Endodermal cell (in vitro differentiated cells): ENCODE data around the gene KCNE2. TPM values are rescaled to one million over a fixed set of nuclear protein-coding genes. Genes with fewer than 3 reads are reported as not detected.

ENCODE experiments used
- DNase-seq: peaks from one replicate; pipeline ENCODE4 v3.0.0-alpha.2; 2017
- H3K27ac ChIP-seq: 2 replicates; pipeline ENCODE4 v1.5.1; 2013; ENCODE audit warnings: mild to moderate bottlenecking, low read depth, low read length, moderate library complexity
- H3K27me3 ChIP-seq: 2 replicates; pipeline ENCODE4 v1.6.1; 2013; ENCODE audit warnings: mild to moderate bottlenecking, low read length, moderate library complexity; ENCODE audit not compliant: insufficient read depth, control insufficient read depth, poor library complexity, severe bottlenecking
- H3K36me3 ChIP-seq: 2 replicates; pipeline ENCODE4 v1.7.0; 2013; ENCODE audit warnings: mild to moderate bottlenecking, low read length, moderate library complexity; ENCODE audit not compliant: control insufficient read depth, insufficient read depth
- H3K4me1 ChIP-seq: one replicate; pipeline ENCODE4 v1.7.0; 2013; ENCODE audit warnings: low read length; ENCODE audit not compliant: control insufficient read depth, insufficient read depth
- H3K4me3 ChIP-seq: 2 replicates; pipeline ENCODE4 v1.5.1; 2013; ENCODE audit warnings: mild to moderate bottlenecking, low read length, moderate library complexity
- H3K9ac ChIP-seq: 2 replicates; pipeline ENCODE4 v1.6.1; 2013; ENCODE audit warnings: mild to moderate bottlenecking, low read length, moderate library complexity; ENCODE audit not compliant: poor library complexity, severe bottlenecking; ENCODE audit errors: extremely low read depth
- H3K9me3 ChIP-seq: 2 replicates; pipeline ENCODE4 v1.6.1; 2013; ENCODE audit warnings: mild to moderate bottlenecking, low read length, moderate library complexity; ENCODE audit not compliant: control insufficient read depth
- H3K27ac Mint-ChIP-seq: 2 replicates; pipeline ENCODE4 v1.8.0; 2020; ENCODE audit warnings: mixed read lengths
- H3K27me3 Mint-ChIP-seq: 2 replicates; pipeline ENCODE4 v1.8.0; 2021; ENCODE audit warnings: mild to moderate bottlenecking, mixed read lengths; ENCODE audit not compliant: insufficient read depth
- H3K36me3 Mint-ChIP-seq: 2 replicates; pipeline ENCODE4 v1.8.0; 2020; ENCODE audit warnings: low read depth, mixed read lengths
- H3K4me1 Mint-ChIP-seq: 2 replicates; pipeline ENCODE4 v1.8.0; 2020; ENCODE audit warnings: mixed read lengths
- H3K4me3 Mint-ChIP-seq: 2 replicates; pipeline ENCODE4 v1.8.0; 2020; ENCODE audit warnings: mild to moderate bottlenecking, moderate library complexity, mixed read lengths
- H3K9me3 Mint-ChIP-seq: 2 replicates; pipeline ENCODE4 v1.8.0; 2020; ENCODE audit warnings: mild to moderate bottlenecking, mixed read lengths
- WGBS, 2 experiments: methylation state at CpG; one replicate each; pipeline versions ENCODE4 v1.1.5 to v1.1.7; 2013; ENCODE audit warnings: missing lambda C conversion rate in 2 of 2, mixed read lengths in 1 of 2; ENCODE audit not compliant: insufficient coverage in 1 of 2, insufficient read length in 1 of 2; 5-methylcytosine and 5-hydroxymethylcytosine counted together
- total RNA-seq, 2 donors: library from RNA; stranded (reverse); fragmentation: NEBNext Ultra II Directional in 1 of 2; extraction: Animal tissue kit (Norgen Biotek cat#: 25700) in 1 of 2; gene quantifications; 2 replicates in 1 of 2; 3 replicates in 1 of 2; pipeline ENCODE4 v1.2.1, GENCODE V29; 2021
- TF ChIP-seq, protein P1 (sequence below): fragments of 200-600 bp; sonication (generic); conservative IDR thresholded peaks from 2 replicates; pipeline ENCODE4 v1.5.0; 2021; ENCODE audit warnings: antibody characterized with exemption, mild to moderate bottlenecking

KCNE2 gene
- total RNA-seq, 2 donors from 2014 or later, result 0.59 to 3.8 TPM

DNA sequence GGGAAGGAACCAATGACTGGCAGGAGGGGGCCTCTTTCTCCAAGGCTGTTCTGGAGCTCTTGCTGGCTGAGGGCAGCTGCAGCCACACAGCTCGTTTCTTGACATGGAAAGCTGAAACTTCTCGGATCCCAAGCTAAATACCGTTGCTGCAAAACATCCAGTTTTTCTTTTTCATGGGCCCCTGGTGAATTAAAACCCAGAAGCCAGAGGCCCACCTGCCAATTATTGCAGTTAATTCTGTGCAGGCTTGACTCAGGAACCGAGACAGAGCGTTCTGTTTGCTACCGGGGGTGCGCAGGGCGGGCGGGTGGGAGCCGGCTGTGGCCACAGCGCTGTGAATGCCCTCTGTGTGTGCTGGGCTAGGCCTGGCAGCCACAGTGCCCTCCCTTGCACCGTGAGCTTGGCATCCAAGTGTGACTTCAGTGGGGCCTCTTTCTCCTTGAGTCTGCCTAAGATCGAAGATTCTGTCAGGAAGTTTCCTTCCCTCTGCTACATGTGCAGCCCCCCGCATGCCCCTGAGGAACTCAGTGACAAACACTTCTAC, 19.9 kb upstream of the KCNE2 start:
- Histone ChIP-seq H3K4me3 (no peak overlapping the region), H3K36me3 (no peaks in the 10 kb centered on the region), H3K4me1 (no peaks in the 10 kb centered on the region), H3K27ac (no peak overlapping the region), H3K9ac (no peak overlapping the region), H3K27me3 (no peaks in the 10 kb centered on the region), H3K9me3 (no peaks in the 10 kb centered on the region)
- 91 to 95% methylated on average over 12 to 14 of the region's 14 CpGs for WGBS, 2 experiments
- Mint-ChIP-seq H3K9me3 (peaks cover 2% of the 10 kb centered on the region), H3K4me3 (no peak overlapping the region), H3K27me3 (no peaks in the 10 kb centered on the region), H3K4me1 (no peaks in the 10 kb centered on the region), H3K27ac (no peak overlapping the region), H3K36me3 (no peaks in the 10 kb centered on the region)
- TF ChIP-seq, protein P1, sequence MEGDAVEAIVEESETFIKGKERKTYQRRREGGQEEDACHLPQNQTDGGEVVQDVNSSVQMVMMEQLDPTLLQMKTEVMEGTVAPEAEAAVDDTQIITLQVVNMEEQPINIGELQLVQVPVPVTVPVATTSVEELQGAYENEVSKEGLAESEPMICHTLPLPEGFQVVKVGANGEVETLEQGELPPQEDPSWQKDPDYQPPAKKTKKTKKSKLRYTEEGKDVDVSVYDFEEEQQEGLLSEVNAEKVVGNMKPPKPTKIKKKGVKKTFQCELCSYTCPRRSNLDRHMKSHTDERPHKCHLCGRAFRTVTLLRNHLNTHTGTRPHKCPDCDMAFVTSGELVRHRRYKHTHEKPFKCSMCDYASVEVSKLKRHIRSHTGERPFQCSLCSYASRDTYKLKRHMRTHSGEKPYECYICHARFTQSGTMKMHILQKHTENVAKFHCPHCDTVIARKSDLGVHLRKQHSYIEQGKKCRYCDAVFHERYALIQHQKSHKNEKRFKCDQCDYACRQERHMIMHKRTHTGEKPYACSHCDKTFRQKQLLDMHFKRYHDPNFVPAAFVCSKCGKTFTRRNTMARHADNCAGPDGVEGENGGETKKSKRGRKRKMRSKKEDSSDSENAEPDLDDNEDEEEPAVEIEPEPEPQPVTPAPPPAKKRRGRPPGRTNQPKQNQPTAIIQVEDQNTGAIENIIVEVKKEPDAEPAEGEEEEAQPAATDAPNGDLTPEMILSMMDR, result no peak
- peak; percentile 17 for DNase-seq

- Histone ChIP-seq H3K36me3 (no peaks in the 10 kb centered on the region), H3K9me3 (no peaks in the 10 kb centered on the region), H3K27me3 (no peaks in the 10 kb centered on the region), H3K4me3 (no peak overlapping the region), H3K4me1 (no peaks in the 10 kb centered on the region), H3K27ac (no peak overlapping the region), H3K9ac (no peak overlapping the region)
- peak; percentile 16 for DNase-seq
- Mint-ChIP-seq H3K9me3 (peaks cover 2% of the 10 kb centered on the region), H3K36me3 (no peaks in the 10 kb centered on the region), H3K27me3 (no peaks in the 10 kb centered on the region), H3K27ac (no peak overlapping the region), H3K4me1 (no peaks in the 10 kb centered on the region), H3K4me3 (no peak overlapping the region)
- TF ChIP-seq, protein P1, result no peak
- 90 to 93% methylated on average over 5 of the region's 5 CpGs for WGBS, 2 experiments
These were observed 19.2 kb upstream of the KCNE2 start for GRCh38 chr21:34344584-34344983.

DNA sequence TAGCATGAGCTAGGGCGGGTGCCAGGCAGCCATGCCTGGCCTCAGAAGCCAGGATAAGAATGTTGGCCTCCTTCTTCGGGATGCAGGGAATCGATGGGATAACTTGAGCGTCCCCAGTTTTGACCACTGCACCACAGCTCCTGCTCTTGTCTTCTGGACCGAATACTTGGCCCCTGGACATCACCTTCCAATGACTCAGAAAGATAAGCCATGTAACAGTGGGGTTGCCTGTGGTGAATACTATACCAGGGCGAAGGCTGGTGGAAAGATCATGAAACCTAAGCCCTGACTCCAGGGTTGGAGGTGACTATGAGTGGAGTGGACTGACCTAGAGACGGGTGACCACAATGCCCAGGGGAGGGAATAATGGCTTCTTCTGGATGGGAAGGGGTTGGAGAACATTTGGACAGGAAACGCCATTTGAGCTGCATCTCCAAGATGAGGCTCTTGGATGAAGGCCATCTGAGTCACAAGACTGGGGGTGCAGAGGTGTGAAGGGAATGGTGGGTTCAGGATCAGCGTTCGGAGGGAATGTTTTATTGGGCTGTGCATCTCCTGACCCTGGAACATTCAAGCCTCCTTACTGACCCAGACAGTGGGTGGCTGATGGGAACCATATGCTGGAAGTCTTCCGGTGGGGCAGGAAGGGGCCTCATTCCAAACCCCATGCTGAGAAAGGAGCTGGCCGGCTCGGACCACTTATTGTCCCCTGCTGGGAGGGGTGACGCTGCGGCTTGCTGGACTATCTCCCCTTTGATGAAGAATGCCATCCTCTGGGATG, 18.5 kb upstream of the KCNE2 start:
- Mint-ChIP-seq H3K4me3 (no peak overlapping the region), H3K9me3 (peaks cover 2% of the 10 kb centered on the region), H3K27ac (no peak overlapping the region), H3K36me3 (no peaks in the 10 kb centered on the region), H3K4me1 (no peaks in the 10 kb centered on the region), H3K27me3 (no peaks in the 10 kb centered on the region)
- Histone ChIP-seq H3K9ac (no peak overlapping the region), H3K4me1 (no peaks in the 10 kb centered on the region), H3K27me3 (no peaks in the 10 kb centered on the region), H3K27ac (no peak overlapping the region), H3K9me3 (no peaks in the 10 kb centered on the region), H3K4me3 (no peak overlapping the region), H3K36me3 (no peaks in the 10 kb centered on the region)
- no peak for DNase-seq
- TF ChIP-seq, protein P1, result no peak
- 82 to 84% methylated on average over 10 to 15 of the region's 15 CpGs for WGBS, 2 experiments
